NCI-H446 treated with DMSO at 0.1 percent for 48 hours (cell line): ENCODE measurements around the gene TRHDE.

Source experiments
- DNase-seq: peaks from one replicate; lab custom pipeline; 2025; lab: John Stamatoyannopoulos, UW

The TRHDE gene

GRCh38 chr12:72442217-72442616 lies 170.0 kb downstream of the TRHDE start:
- no peak for DNase-seq

GRCh38 chr12:72444125-72444524 lies 172.0 kb downstream of the TRHDE start:
- DNase-seq = no peak

- DNase-seq = no peak
Measured at GRCh38 chr12:72444566-72444965, 172.4 kb downstream of the TRHDE start.

GRCh38 chr12:72448089-72448488 lies 175.9 kb downstream of the TRHDE start:
- no peak for DNase-seq

GRCh38 chr12:72448805-72449204 lies 176.6 kb downstream of the TRHDE start:
- DNase-seq = no peak

GRCh38 chr12:72453066-72453465 lies 180.9 kb downstream of the TRHDE start:
- DNase-seq = no peak

GRCh38 chr12:72453550-72453949 lies 181.4 kb downstream of the TRHDE start:
- DNase-seq = no peak

- DNase-seq = no peak
Measured at GRCh38 chr12:72464471-72464870, 192.3 kb downstream of the TRHDE start.

- DNase-seq = no peak
Measured at GRCh38 chr12:72465155-72465554, 193.0 kb downstream of the TRHDE start.

GRCh38 chr12:72465940-72466630 lies 193.9 kb downstream of the TRHDE start:
- DNase-seq = no peak

GRCh38 chr12:72467985-72468384 lies 195.8 kb downstream of the TRHDE start:
- DNase-seq = no peak

GRCh38 chr12:72468505-72468904 lies 196.3 kb downstream of the TRHDE start:
- no peak for DNase-seq

- no peak for DNase-seq
Measured at GRCh38 chr12:72471806-72472205, 199.6 kb downstream of the TRHDE start.

- no peak for DNase-seq
Measured at GRCh38 chr12:72472350-72472749, 200.2 kb downstream of the TRHDE start.

- DNase-seq = no peak
Measured at GRCh38 chr12:72476301-72476700, 204.1 kb downstream of the TRHDE start.

- DNase-seq = no peak
Measured at GRCh38 chr12:72485017-72485701, 213.0 kb downstream of the TRHDE start.

- DNase-seq = no peak
Measured at GRCh38 chr12:72491426-72491825, 219.3 kb downstream of the TRHDE start.

GRCh38 chr12:72493407-72493806 lies 221.2 kb downstream of the TRHDE start:
- no peak for DNase-seq

GRCh38 chr12:72498354-72498753 lies 226.2 kb downstream of the TRHDE start:
- DNase-seq = no peak

- DNase-seq = no peak
Measured at GRCh38 chr12:72499244-72499643, 227.1 kb downstream of the TRHDE start.

- DNase-seq = no peak
Measured at GRCh38 chr12:72502546-72502945, 230.4 kb downstream of the TRHDE start.

- no peak for DNase-seq
Measured at GRCh38 chr12:72505227-72505626, 233.1 kb downstream of the TRHDE start.

- no peak for DNase-seq
Measured at GRCh38 chr12:72509891-72510290, 237.7 kb downstream of the TRHDE start.

GRCh38 chr12:72510772-72511171 lies 238.6 kb downstream of the TRHDE start:
- no peak for DNase-seq
